Keratinocyte (primary cell): ENCODE measurements around the gene SLC39A13. TPM values are rescaled to one million over a fixed set of nuclear protein-coding genes. Genes with fewer than 3 reads are reported as not detected.

Source experiments
- DNase-seq: peaks from one replicate; pipeline ENCODE4 v3.0.0-alpha.2; 2011; ENCODE audit warnings: low read depth, missing footprints, low spot score
- FAIRE-seq: peaks from 2 replicates; lab custom pipeline; 2011; peaks lifted over from hg19 to GRCh38; lab: Jason Lieb, UNC
- H2AFZ ChIP-seq: 2 replicates; pipeline ENCODE4 v1.6.0; 2012; ENCODE audit warnings: low read length, control low read depth, inconsistent platforms; ENCODE audit not compliant: control insufficient read depth
- H3K27ac ChIP-seq: 2 replicates; pipeline ENCODE4 v1.5.1; 2011; ENCODE audit warnings: low read length; ENCODE audit not compliant: control insufficient read depth, insufficient read depth
- H3K27me3 ChIP-seq: 3 replicates; pipeline ENCODE4 v1.6.0; 2011; ENCODE audit warnings: low read length; ENCODE audit not compliant: control insufficient read depth, insufficient read depth; ENCODE audit errors: extremely low read depth
- H3K36me3 ChIP-seq, 2 experiments: 2 replicates in 1 of 2; 3 replicates in 1 of 2; pipeline ENCODE4 v1.5.1; 2011; ENCODE audit warnings: low read length in 2 of 2, mild to moderate bottlenecking in 1 of 2; ENCODE audit not compliant: control insufficient read depth in 2 of 2, insufficient read depth in 2 of 2; ENCODE audit errors: extremely low read depth in 1 of 2
- H3K4me1 ChIP-seq: 3 replicates; pipeline ENCODE4 v1.5.1; 2011; ENCODE audit warnings: low read length; ENCODE audit not compliant: control insufficient read depth, insufficient read depth; ENCODE audit errors: extremely low read depth
- H3K4me2 ChIP-seq: 3 replicates; pipeline ENCODE4 v1.6.0; 2011; ENCODE audit warnings: low read depth, low read length; ENCODE audit not compliant: control insufficient read depth, insufficient read depth; ENCODE audit errors: extremely low read depth
- H3K4me3 ChIP-seq, 3 experiments: fragments of 200-600 bp in 1 of 3; sonication (generic) in 1 of 3; 2 replicates in 2 of 3; 3 replicates in 1 of 3; pipeline ENCODE4 v1.5.1; 2011 to 2016; ENCODE audit warnings: low read length in 3 of 3, mild to moderate bottlenecking in 3 of 3, control low read depth in 2 of 3, inconsistent platforms in 1 of 3, low read depth in 1 of 3, mixed read lengths in 1 of 3, mixed run types in 1 of 3, moderate library complexity in 1 of 3; ENCODE audit not compliant: control insufficient read depth in 2 of 3, insufficient read depth in 2 of 3; ENCODE audit errors: extremely low read depth in 1 of 3
- H3K79me2 ChIP-seq: 2 replicates; pipeline ENCODE4 v1.6.0; 2012; ENCODE audit warnings: low read length; ENCODE audit not compliant: control insufficient read depth, insufficient read depth
- H3K9ac ChIP-seq: 3 replicates; pipeline ENCODE4 v1.6.0; 2011; ENCODE audit warnings: low read length; ENCODE audit not compliant: control insufficient read depth, insufficient read depth; ENCODE audit errors: extremely low read depth
- H3K9me1 ChIP-seq: 3 replicates; pipeline ENCODE4 v1.6.0; 2011; ENCODE audit warnings: low read length; ENCODE audit not compliant: control insufficient read depth, insufficient read depth; ENCODE audit errors: extremely low read depth
- H3K9me3 ChIP-seq: 2 replicates; pipeline ENCODE4 v1.5.1; 2012; ENCODE audit warnings: low read depth, low read length; ENCODE audit not compliant: control insufficient read depth
- H4K20me1 ChIP-seq: 3 replicates; pipeline ENCODE4 v1.6.0; 2011; ENCODE audit warnings: low read length; ENCODE audit not compliant: control insufficient read depth, insufficient read depth; ENCODE audit errors: extremely low read depth
- CTCF ChIP-seq, 3 experiments: IDR thresholded peaks in 1 of 3; conservative IDR thresholded peaks in 1 of 3; optimal IDR thresholded peaks in 1 of 3; 2 replicates in 2 of 3; 3 replicates in 1 of 3; pipeline versions ENCODE3 to v1.5.1; 2011; ENCODE audit warnings: low read length in 3 of 3, mild to moderate bottlenecking in 3 of 3, moderate library complexity in 2 of 3, control low read depth in 1 of 3, inconsistent platforms in 1 of 3; ENCODE audit not compliant: insufficient read depth in 2 of 3; ENCODE audit errors: extremely low read depth in 1 of 3
- EZH2 ChIP-seq: IDR thresholded peaks from one replicate; pipeline ENCODE4 v1.6.1; 2012; ENCODE audit warnings: inconsistent platforms, mild to moderate bottlenecking, low read length, moderate library complexity
- dilution Hi-C: fragments of 300-500 bp; cut with MboI; formaldehyde crosslinking; loops from one replicate; pipeline ENCODE4 v1.7.0; 2020; ENCODE audit warnings: low sequenced_read_pairs; ENCODE audit not compliant: extremely low pct_ligation_motif_present
- polyA plus RNA-seq, 5 experiments: library from polyadenylated mRNA; depleted of rRNA in 3 of 5; stranded (reverse) in 3 of 5; stranded (forward) in 1 of 5; unstranded in 1 of 5; fragments of >200 nt; gene quantifications; 1 replicate in 1 of 5; 2 replicates in 3 of 5; 3 replicates in 1 of 5; pipeline versions ENCODE4 v1.2.1 to v1.2.3, GENCODE V29; 2011 to 2012; ENCODE audit warnings: missing spikeins in 2 of 5, low read depth in 1 of 5, low replicate concordance in 1 of 5

Gene SLC39A13
- polyA plus RNA-seq, 1 donor (not counting 4 experiments of a cell fraction or from before 2014, with no cell fraction given): 35.3 TPM

DNA sequence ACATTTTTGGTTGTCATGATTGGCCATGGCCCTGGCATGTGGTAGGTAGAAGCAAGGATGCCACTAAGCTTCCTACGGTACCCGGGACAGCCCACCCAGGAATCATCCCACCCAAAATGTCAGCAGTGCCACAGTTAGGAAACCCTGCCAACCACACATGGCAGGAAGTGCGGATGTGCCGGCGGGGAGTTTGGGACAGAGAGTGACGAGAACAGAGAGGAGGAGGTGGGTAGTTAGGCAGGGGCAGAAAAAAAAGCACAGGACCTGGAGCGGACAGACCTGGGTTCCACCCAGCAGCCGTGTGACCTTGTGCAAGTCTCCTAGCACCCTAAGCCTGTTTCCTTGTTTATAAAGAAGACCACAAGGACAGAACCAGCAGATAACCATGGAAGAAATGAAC is 33.4 kb upstream of the SLC39A13 start:
- dilution Hi-C loops: no loop called here

DNA sequence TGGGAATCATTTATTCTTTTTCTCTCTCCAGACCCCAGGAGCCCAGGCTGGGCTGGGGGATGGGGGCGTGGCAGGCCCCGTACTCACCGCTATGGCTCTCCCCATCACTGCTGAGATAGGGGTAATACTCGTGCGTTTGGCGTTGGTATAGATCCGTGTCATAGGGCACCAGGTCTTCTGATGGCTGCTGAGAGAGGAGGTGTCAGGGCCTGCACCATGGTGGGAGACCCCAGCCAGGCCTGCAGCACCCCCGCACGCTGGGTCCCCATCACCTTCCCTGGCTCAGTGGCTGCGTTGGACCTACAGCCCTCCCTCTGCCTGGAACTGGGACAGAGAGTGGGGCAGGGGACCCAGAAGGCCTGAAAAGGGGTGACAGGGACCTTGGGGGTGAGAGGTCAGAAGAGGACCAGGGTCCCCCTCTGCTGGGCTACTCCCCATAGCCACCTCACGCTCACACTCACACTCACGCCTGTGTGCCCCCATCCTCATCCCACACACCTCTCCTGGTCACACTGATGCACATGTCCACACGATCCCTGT is 32.8 kb upstream of the SLC39A13 start:
- no peak for FAIRE-seq
- no peaks in the 10 kb centered on the region for H3K36me3 ChIP-seq
- H3K27me3 ChIP-seq: no peaks in the 10 kb centered on the region
- no peaks in the 10 kb centered on the region for H3K9me3 ChIP-seq
- no peak for DNase-seq
- no peaks in the 10 kb centered on the region for H3K79me2 ChIP-seq
- H3K27ac ChIP-seq: no peak overlapping the region
- no peak for TF ChIP-seq EZH2
- TF ChIP-seq CTCF (optimal IDR thresholded peaks at IDR 0.05 in 1 of 3, IDR thresholded peaks at IDR 0.05 in 1 of 3, conservative IDR thresholded peaks at IDR 0.05 in 1 of 3; ENCODE audit: extremely low read depth in 1 of 3, insufficient read depth in 2 of 3, low read length in 3 of 3): no peak
- dilution Hi-C loops: no loop called here
- H4K20me1 ChIP-seq: no peaks in the 10 kb centered on the region
- peaks cover 6% of the 10 kb centered on the region for H3K4me1 ChIP-seq
- no peak overlapping the region for H3K4me3 ChIP-seq
- no peaks in the 10 kb centered on the region for H3K9me1 ChIP-seq
- H3K9ac ChIP-seq: no peak overlapping the region
- H2AFZ ChIP-seq: no peak overlapping the region
- H3K4me2 ChIP-seq: no peak overlapping the region

More for the DNA sequence above, 33.4 kb upstream of the SLC39A13 start:
- Histone ChIP-seq H3K79me2 (no peaks in the 10 kb centered on the region), H3K4me2 (no peak overlapping the region), H3K4me3 (no peak overlapping the region), H4K20me1 (no peaks in the 10 kb centered on the region), H3K36me3 (no peaks in the 10 kb centered on the region), H3K27ac (no peak overlapping the region), H3K9me3 (no peaks in the 10 kb centered on the region), H3K4me1 (peaks cover 6% of the 10 kb centered on the region), H3K9ac (no peak overlapping the region), H3K9me1 (no peaks in the 10 kb centered on the region), H2AFZ (no peak overlapping the region), H3K27me3 (no peaks in the 10 kb centered on the region)
- FAIRE-seq (no peak), DNase-seq (no peak)
- TF ChIP-seq CTCF (optimal IDR thresholded peaks at IDR 0.05 in 1 of 3, IDR thresholded peaks at IDR 0.05 in 1 of 3, conservative IDR thresholded peaks at IDR 0.05 in 1 of 3; ENCODE audit: extremely low read depth in 1 of 3, insufficient read depth in 2 of 3, low read length in 3 of 3) (no peak), EZH2 (no peak)
